DMS 273 (cell line): ENCODE results near the gene SSBP3.

ENCODE experiments used
- DNase-seq: peaks from one replicate; lab custom pipeline; 2025; ENCODE audit not compliant: unreplicated experiment; lab: John Stamatoyannopoulos, UW

Gene SSBP3

DNA sequence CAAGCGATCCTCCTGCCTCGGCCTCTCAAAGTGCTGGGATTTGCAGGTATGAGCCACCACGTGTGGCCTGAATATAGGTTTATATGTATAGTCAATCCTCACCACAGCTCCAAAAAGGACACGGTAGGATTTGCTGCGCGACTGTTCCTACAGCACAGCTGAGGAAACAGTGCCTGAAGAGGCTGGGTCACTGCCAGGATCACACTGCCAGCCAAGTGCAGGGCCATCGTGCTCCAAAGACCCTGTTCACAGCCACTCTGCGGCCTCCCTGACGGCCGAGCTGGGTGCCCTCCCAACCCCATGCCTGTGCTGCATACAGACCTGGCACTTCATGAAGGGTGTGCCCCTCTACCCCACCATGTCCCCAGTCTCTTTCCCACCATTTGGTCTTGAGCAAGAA, 134.9 kb downstream of the SSBP3 start:
- DNase-seq = no peak

DNA sequence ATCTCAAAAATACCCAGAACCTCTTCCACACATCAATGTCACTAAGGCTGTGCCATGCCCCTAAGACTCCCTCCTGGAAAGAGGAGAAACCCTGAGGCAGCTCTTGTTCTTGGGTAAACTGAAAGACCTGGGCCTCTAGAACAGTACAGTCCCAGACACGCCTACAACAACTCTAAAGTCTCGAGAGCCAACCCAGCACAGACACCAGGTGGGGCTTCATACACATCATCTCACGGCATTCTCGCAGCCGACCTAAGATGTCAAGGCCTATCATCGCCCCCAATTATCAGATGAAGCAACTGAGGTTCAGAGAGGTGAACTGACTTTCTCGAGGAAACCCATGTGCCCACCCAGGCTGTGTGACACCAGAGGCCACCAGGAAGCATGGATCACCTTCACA, 135.7 kb downstream of the SSBP3 start:
- DNase-seq = peak; percentile 21

DNA sequence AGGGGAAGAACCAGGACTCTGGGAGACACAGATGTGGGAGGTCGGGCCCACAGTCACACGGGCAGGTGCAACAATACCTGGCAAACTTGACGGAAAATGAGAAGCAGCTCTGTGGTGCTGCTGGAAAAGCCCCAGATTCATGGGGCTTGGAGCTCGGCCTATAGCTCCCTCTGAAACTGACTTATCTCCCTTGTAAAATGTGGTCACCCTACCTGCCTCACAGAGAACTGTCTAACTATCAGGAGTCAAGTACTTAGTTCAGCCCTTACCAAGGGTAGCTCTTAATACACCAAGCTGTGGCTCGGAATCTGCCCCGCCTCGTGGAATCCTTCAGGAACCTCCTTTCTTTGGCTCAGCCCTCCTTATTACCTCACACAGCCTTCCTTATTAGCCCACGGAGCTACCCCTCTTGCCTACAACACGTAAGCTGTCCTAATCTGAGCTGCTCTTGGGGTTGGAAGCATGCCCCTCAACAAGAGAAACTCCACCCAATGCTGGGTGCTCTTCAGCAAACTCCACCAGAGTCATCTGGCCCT, 137.4 kb downstream of the SSBP3 start:
- DNase-seq = no peak

DNA sequence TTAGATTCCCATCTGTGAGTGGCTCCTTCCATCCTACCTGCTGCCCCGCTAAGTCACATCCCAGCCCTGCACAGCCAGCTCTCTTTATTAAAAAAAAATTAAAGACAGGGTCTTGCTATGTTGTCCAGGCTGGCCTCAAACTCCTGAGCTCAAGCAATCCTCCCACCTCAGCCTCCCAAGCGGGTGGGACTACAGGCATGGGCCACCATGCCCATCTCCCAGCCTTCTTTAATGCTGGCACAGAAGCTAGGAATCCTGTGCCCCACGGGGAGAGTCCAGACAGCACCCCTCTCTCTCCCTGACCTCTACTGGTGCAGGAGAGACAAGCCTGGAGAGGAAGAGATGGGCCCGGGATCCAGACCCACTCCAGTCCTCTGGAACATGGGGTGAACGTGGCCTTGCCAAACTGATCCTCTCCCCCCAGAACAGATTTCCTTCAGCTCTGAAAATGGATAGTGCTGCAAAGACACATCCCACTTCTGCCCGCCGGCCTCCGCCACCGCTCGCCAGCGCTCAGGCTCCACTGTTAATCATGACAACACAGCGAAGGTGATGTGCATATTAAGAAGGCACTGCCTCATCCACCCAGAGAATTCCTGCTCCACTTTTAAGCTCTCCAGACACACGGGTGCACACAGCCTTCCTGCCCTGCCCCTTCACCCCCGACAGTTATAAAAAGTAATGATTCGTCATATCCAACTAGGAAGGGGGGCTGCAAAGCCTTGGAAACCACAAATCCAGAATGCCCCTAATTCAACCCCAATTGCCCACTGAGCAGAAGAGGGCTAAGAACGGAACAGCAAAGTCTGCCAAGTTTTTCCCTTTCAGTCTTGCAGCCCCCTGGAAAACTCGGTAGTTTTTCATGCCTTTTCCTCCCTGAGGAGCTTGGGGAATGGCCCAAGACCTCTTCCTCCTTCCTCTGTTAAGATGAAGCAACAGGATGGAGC, 138.1 kb downstream of the SSBP3 start:
- no peak for DNase-seq

DNA sequence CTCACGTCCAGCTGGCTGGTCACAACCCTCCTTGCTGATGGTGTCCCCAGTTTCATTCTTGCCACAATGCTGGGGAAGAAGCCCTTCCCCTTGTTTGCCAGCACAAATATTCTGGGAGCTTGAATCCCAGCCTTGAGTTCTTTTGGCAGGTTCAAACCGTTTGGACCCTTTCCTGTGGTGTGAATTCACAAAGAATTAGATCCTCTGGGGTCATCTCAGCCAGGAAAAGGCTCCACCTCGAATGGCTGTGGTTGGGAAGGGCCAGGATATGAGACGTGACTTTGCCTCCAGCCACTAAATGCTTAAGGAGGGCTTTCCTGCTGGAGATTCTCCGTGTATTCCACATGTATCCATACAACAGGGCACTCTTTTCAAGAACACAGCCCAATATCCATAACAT, 139.3 kb downstream of the SSBP3 start:
- no peak for DNase-seq

DNA sequence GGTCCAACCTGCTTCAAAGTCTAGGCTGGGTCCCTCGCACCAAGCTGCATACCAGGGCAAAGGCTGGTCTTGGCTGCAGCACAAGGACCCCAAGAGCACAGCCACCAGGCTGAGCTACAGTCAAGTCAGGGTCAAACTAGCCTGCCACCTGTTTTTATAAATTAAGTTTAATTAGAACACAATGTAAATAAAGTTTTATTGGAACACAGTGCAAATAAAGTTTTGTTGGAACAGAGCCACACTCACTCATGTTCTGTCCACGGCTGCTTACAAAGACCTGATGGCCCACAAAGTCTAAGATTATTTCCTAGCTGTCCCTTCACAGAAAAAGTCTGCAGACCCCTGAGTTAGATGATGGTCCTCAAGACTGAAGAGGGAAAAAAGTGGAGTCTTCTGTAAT, 140.0 kb downstream of the SSBP3 start:
- DNase-seq = no peak

DNA sequence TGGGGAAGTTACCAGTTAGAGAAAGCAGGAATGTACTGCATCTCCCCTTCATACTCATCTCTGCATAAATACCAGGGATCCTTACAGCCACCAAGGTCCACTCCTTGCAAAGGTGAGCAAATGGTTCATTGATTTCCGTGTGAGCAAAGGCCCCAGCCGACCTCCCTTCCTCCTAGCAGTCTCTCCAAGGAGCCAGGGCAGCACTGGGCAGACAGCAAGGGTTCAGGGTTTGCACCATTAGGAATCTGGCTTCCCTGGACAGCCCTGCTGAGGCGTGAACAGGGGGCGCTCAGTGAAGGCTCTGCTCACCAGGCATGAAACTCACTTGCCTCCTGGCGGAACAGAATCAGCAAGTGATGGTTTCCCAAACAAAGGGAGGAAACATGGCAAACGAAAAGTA, 140.5 kb downstream of the SSBP3 start:
- DNase-seq = no peak

DNA sequence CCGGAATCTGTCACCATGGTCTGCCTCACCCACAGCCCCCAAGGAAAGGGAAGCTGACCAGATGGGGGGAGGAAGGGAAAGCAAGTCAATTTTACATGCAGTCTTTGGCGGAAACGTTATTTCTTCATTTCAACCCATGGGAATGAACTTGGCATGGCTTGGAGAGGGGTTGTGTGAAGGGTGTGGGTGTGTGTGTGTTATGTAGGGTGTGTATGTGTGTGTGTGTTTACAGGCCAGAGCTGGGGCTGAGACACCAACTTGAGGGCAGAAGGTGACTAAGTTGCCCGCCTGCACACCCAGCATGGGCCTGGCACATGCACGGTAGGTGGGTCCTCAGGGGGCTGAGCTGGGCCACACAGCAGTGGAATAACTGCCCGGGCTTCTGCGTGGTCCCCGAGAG, 141.1 kb downstream of the SSBP3 start:
- DNase-seq = no peak

DNA sequence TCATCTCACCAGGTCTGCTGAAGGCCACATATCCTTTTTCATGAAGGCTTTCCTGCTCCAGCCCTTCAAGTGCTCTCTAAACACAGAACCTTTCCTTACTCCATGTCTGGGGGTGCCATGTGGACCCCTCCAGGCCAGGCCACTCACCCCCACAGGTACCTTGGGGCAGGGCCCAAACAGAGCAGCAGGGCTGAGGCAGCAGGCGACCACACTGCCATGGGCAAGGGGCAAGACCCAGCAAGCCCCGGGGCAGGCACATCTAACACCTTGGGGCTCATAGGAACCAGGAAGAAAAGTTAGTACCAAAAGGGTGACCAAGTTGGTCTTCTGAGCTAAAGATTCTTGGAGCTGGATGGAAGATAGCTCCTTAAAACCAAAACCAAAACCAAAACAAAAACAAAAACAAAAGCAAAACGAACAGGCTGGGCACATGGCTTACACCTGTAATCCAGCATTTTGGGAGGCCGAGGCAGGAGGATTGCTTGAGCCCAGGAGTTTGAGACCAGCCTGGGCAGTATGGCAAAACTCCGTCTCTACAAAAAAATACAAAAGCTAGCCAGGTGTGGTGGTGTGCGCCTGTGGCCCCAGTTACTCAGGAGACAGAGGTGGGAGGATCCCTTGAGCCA, 142.5 kb downstream of the SSBP3 start:
- no peak for DNase-seq

DNA sequence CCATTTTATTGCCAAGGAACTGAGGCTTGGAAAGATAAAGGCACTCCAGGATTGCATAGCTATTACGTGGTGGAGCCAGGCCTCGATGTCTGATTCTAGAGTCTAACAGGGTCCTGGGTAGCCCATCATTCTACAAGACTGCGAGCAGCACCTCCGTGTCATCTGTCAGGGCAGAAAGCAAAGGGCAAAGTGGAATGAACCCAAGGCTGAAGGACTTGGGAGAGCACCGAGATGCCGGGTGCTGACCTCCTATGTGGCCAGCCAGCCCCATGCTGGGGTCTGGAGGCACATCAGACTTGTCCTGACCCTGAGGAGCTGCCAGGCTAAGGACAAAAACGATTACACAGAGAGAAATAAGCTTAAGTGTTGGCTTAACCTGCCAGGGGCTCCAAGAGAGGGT, 143.9 kb downstream of the SSBP3 start:
- DNase-seq = no peak

DNA sequence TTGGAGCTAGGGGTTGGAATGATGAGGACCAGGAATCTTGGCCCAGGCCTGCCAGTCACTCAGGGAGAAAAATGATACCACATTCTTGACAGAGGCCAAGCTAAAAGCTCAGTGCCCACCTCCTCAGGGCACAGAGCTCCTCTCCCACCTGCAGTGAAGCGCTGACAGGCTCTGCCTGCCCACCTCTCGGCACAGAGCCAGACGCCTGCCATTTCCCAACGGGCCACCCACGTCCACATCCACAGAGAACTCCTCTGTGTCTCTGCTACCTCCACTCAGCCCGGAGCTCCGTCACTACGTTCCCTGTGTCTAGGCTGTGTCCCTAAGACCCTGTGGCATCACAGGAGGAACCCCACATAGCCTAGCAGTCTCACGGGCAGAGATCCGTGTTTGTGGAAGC, 145.4 kb downstream of the SSBP3 start:
- no peak for DNase-seq

DNA sequence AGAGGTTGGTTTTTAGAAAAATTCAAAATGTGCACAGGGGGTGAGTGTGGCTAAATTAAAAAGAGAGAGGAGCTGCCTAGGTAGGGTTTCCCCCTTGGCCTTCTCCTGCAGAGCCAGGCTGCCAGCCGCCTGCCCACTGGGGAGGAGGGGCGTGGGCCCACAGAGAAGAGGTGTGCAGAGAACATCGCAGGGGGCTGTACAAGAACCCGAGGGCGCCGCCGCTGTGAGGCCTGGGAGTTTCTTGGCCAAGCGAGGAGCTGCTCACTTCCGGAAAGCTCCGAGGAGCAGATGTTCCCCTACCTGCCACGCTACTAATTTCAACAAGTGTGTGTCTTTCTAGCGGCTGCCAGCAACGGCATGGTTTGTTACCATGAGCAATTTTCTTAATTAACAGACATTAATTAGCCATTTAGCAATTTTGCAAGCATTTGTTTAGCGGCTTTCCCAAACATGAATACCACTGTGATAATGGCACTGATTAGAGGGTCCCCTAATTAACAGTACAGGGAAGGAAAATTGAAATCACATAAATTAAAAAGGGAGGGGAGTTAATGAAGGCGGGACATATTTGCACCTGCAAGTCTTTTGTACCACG, 146.6 kb downstream of the SSBP3 start:
- DNase-seq = peak; percentile 73

DNA sequence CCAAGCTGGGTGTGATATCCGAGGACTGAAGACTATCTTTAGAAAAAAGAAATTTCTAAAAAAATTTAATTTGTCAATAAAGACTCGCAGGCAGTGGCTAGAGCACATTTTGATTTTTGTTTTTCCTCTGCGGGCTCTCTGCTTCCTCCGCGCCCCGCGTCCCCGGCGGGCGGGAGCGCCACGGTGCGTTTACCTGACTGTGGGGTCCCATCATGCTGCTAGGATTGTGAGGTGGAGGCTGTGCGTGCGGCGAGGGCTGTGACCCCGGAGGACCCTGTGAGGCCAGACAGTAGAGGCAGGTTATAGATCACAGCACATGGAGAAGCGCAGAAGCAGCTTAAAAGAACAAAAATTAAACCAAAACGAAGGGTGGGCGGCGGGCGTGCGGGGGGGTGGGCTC, 148.3 kb downstream of the SSBP3 start:
- no peak for DNase-seq

DNA sequence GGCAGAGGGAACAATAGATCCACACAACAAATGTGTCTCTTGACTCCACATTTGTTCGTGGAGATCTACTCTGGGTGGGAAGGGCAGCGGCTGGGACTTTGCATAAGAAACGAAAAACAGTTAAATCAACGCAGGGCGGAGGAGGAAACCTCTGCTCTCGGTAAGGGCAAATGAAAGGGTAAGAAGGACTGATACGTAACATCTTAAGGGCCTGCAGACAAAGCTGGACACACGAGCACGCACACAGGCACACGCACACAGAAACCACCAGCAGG, 148.9 kb downstream of the SSBP3 start:
- no peak for DNase-seq

DNA sequence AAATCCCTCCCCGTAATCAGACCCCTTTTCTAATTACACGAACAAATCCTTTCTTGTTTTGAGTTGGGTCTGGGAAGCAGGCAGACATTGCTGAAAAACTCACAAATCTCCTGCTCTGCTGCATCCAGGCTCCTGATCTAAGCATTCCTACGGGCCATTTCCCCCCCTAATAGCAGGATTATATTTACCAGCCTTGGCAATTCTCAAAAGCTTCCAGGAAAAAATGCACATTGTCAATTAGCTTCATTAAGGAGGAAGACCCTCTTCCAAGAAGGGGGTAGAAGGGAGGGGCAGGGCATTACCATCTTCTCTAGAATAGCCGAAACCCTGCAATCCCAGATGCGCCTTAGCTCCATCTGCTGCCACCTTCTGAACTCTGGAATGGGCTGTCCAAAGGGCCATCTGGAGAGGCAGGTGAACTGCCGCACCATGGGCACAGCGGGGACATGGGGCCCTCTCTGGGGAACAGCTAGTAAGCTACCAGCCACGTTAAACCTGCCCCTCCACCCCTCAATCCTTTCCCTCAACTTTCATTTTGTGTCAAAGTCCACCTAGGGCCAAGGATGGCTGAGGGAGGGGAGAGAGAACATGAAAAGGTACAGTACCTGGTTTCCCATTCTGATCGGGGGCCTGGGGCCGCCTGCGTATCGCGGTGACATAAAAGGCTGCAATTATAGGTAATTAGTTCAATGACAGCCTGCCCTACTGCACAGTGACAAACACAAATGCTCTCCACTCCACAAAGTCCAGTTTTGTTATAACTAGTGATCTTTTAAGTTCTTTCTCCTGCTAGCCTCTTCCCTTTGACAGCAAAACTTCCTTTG, 149.5 kb downstream of the SSBP3 start:
- peak; percentile 30 for DNase-seq

DNA sequence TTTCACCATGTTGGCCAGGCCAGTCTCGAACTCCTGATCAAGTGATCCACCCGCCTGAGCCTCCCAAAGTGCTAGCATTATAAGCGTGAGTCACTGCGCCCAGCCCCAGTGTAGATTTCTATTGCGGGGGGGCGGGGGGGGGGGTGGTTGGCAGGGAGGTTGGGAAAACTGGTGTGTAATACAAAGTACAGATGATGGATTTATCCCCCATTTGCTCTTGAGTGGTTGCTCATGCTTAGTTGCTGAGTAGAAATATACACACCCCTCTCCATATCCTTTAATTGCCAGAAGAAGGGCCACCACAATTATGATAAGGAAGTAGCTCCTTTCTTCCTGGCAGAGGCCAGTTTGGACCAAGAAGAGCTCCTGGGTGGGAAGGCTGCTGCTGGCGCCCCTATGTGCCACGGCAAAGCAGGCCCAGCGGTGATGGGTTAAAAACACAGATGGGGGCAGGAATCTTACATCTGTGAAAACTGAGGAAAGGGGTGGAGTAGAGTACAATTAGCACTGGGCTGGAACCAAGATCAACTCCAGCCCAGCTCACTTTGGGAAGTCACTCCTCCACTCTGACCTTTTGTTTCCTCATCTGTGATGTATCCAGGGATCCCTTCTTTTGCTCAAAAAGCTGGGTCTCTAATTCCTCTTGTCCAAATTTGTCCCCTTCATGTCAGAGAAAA, 151.0 kb downstream of the SSBP3 start:
- no peak for DNase-seq

DNA sequence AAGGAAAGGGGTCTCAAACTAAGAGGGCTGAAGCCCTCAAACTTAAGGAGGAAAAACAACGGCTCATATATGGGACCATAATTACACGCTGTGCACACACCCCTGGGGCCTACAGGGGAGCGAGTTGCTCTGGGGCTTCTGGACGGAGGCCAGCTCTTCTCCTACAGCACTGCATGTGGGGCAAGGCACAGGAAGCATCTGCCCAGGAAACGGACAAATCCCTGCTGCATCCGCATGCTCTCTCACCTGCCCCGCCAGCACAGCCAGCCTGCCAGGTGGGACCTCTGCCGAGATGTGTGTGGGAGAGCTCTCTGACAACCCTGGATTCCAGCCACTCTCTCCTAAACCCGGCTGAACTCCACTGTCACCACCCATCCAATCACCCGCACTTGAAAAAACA, 152.1 kb downstream of the SSBP3 start:
- peak; percentile 69 for DNase-seq

DNA sequence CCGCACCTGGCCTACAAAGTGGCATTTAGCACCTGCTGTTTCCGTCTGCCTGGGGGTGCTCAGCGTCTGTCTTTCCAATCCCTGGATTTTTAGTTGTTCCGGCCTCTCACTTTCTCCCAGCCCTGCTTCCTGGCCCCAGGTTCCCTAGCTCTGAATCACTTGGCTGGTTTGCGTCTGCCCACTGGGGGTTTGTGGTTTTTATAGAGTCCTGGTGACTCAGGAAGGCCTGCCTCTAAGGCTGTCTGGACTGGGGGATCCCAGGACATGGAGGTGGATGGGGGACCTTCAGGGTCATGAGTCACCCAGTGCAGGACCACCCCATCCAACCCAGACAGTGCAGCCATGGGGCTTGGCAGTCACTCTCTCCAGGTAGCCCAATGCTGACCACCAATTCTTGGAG, 152.7 kb downstream of the SSBP3 start:
- DNase-seq = no peak

DNA sequence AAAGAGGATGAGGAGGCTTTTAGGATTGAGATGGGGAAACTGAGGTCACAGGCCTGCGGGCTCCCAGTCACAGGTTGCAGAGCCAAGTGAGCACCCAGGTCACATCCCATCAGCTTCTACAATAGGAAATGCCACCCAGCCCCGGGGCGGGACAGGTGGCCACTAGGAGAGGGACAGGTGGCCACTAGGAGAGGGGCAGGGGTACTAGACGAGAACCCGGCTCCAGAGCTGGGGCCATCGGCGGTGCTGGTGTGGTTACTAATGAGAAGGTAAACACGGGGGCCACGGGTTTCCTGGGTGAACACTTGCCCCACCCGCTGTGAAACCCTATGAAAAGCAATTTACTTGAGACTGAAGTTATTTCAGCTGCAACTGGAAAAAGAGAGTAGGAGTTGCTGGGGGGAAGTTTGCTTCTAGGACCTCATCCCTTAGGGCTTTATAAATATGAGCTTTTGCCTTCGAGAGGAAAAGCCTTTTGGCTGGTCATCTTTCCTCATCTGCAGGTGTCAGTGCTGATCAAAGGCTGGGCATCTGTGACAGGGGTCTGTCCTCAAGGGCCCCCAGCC, 153.7 kb downstream of the SSBP3 start:
- DNase-seq = no peak

DNA sequence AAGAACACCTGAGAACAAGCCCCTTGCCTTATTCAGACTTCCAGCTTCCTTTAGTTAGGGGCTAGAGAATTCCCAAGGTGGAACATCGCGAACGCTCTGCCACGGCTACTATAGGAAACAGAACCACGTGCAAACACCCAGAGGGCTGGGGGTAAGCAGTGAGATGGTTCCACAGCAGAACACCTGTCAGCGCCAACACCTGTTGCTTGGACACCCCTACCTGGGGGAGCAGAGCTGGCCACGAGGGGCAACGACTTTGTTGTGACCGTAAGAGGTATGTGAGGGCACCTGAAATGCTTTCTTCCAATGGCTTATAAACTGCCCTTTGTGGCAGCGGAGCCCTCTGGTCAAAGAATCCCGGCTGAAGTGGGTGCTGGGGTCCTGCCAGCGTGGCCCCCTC, 155.5 kb downstream of the SSBP3 start:
- no peak for DNase-seq
